ENCODE measurements around the gene PLTP. TPM values are rescaled to one million over a fixed set of nuclear protein-coding genes. Genes with fewer than 3 reads are reported as not detected.

PLTP gene
- total and polyA plus RNA-seq, 2 of the 13 experiments (the other 11 are each of a cell fraction or from before 2014, with no cell fraction given) = 16.9 to 28.6 TPM

- Histone ChIP-seq H3K4me3 (replicated peaks in 1 of 3; ENCODE audit: insufficient read depth in 1 of 3, low read depth in 2 of 3, low read length in 3 of 3) (no peak overlapping the region), H4K20me1 (ENCODE audit: insufficient read depth, low read length) (no peaks in the 10 kb centered on the region), H3K9ac (ENCODE audit: insufficient read depth, low read depth, low read length) (no peak overlapping the region; the same call in 1 of the 2 replicates), H3K36me3 (replicated peaks in 1 of 2; ENCODE audit: control insufficient read depth in 1 of 2, insufficient read depth in 2 of 2, low read length in 2 of 2) (no peaks in the 10 kb centered on the region), H3K4me1 (ENCODE audit: insufficient read depth, low read length) (peaks cover 85% of the 10 kb centered on the region), H3K27ac (ENCODE audit: extremely low read length, insufficient read depth, low read length) (peak overlapping the region; percentile 27), H3K27me3 (ENCODE audit: control insufficient read depth in 1 of 2, insufficient read depth in 2 of 2, low read length in 2 of 2) (no peaks in the 10 kb centered on the region; a peak in 1 of 5 replicates), H3K79me2 (ENCODE audit: insufficient read depth, low read length) (peaks cover 4% of the 10 kb centered on the region), H3K4me2 (ENCODE audit: low read depth, low read length) (peak overlapping the region; percentile 40), H2AFZ (ENCODE audit: low read length) (no peak overlapping the region), H3K9me3 (ENCODE audit: low read length) (no peaks in the 10 kb centered on the region)
- CTCF ChIA-PET (ENCODE audit: low intra/inter-chr PET ratio, low total read pairs) = no interaction called here
- POLR2A ChIA-PET = interaction anchor here (1.2 to 7.6 kb wide), 5 partner anchors 22 to 70 kb away, joined by 3 to 85 read pairs (median 6); partner anchors contain the start of genes CTSA, DNTTIP1, NEURL2 and SNX21
- BruUV-seq (replicated peaks) = no TSS peak
- in situ Hi-C loops (cut with HindIII; ENCODE audit: extremely low pct_ligation_motif_present, low pct_unique_long_range_greater_than_20kb) (no loop called here), intact Hi-C loops (cut with micrococcal nuclease; ENCODE audit: unreplicated experiment) (no loop called here)
- FAIRE-seq (no peak), ATAC-seq (no peak), DNase-seq (ENCODE audit: low spot score) (peak; percentile 54)
- WGBS (ENCODE audit: low lambda C conversion rate) = 66% methylated on average over 7 of the region's 7 CpGs
- TF ChIP-seq, protein P1, sequence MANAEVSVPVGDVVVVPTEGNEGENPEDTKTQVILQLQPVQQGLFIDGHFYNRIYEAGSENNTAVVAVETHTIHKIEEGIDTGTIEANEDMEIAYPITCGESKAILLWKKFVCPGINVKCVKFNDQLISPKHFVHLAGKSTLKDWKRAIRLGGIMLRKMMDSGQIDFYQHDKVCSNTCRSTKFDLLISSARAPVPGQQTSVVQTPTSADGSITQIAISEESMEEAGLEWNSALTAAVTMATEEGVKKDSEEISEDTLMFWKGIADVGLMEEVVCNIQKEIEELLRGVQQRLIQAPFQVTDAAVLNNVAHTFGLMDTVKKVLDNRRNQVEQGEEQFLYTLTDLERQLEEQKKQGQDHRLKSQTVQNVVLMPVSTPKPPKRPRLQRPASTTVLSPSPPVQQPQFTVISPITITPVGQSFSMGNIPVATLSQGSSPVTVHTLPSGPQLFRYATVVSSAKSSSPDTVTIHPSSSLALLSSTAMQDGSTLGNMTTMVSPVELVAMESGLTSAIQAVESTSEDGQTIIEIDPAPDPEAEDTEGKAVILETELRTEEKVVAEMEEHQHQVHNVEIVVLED (CRISPR knock-in tag; IDR thresholded peaks at IDR 0.05; ENCODE audit: borderline replicate concordance) = no peak
- TF ChIP-seq NONO (IDR thresholded peaks at IDR 0.05) (no peak), NONO (CRISPR knock-in tag; conservative IDR thresholded peaks at IDR 0.05) (0 out of 2 replicates have a peak, but pooled peaks have one; percentile 24), JUNB (CRISPR knock-in tag; IDR thresholded peaks at IDR 0.05; ENCODE audit: borderline replicate concordance) (0 out of 2 replicates have a peak, but pooled peaks have one; percentile 11), WIZ (CRISPR knock-in tag; IDR thresholded peaks at IDR 0.05) (peak; percentile 36; the same call in 1 of the 2 replicates), HDAC2 (CRISPR knock-in tag; IDR thresholded peaks at IDR 0.05) (peak; percentile 64; the same call in 1 of the 2 replicates), CBFB (CRISPR knock-in tag; IDR thresholded peaks at IDR 0.05) (no peak), SP5 (CRISPR knock-in tag; IDR thresholded peaks at IDR 0.05; ENCODE audit: borderline replicate concordance, low read depth) (peak; percentile 75), ZNF770 (CRISPR knock-in tag; IDR thresholded peaks at IDR 0.05) (peak; percentile 89), SMYD3 (CRISPR knock-in tag; IDR thresholded peaks at IDR 0.05) (0 out of 2 replicates have a peak, but pooled peaks have one; percentile 24), ARNT2 (CRISPR knock-in tag; IDR thresholded peaks at IDR 0.05; ENCODE audit: low read depth) (peak; percentile 39; the same call in 1 of the 2 replicates), ZNF782 (CRISPR knock-in tag; IDR thresholded peaks at IDR 0.05; ENCODE audit: borderline replicate concordance) (peak; percentile 44; the same call in 1 of the 2 replicates), GABPA (IDR thresholded peaks at IDR 0.05; ENCODE audit: low read depth, low read length) (no peak), GABPA (CRISPR knock-in tag; IDR thresholded peaks at IDR 0.05; ENCODE audit: low read depth) (peak; percentile 48; the same call in 1 of the 2 replicates), U2AF1 (optimal IDR thresholded peaks at IDR 0.05; ENCODE audit: low read depth, low read length) (no peak), FOXC1 (CRISPR knock-in tag; IDR thresholded peaks at IDR 0.05; ENCODE audit: borderline replicate concordance) (0 out of 2 replicates have a peak, but pooled peaks have one; percentile 36), SUZ12 (IDR thresholded peaks at IDR 0.05; ENCODE audit: low read depth, low read length) (no peak), BRCA1 (CRISPR knock-in tag; IDR thresholded peaks at IDR 0.05) (no peak), SRSF4 (IDR thresholded peaks at IDR 0.05; ENCODE audit: low read depth, low read length, poor library complexity, severe bottlenecking) (no peak), IRF1 (CRISPR knock-in tag; IDR thresholded peaks at IDR 0.05; ENCODE audit: low read depth) (no peak)
Measured at GRCh38 chr20:45861221-45862075, 50.5 kb downstream of the PLTP start.

Data from HepG2 (cell line).